H9 (cell line): ENCODE data around the gene DYRK3. TPM values are rescaled to one million over a fixed set of nuclear protein-coding genes. Genes with fewer than 3 reads are reported as not detected.

Experiments
- DNase-seq: peaks from one replicate; pipeline ENCODE4 v3.0.0-alpha.2; 2017
- H2AFZ ChIP-seq: one replicate; pipeline ENCODE4 v1.6.1; 2013; ENCODE audit warnings: mild to moderate bottlenecking, low read length, control low read depth, moderate library complexity
- H2AK5ac ChIP-seq: 2 replicates; pipeline ENCODE4 v1.6.1; 2013; ENCODE audit warnings: low read length, control low read depth, mixed read lengths; ENCODE audit not compliant: insufficient read length
- H2BK120ac ChIP-seq: one replicate; pipeline ENCODE4 v1.6.1; 2013; ENCODE audit warnings: low read depth, mild to moderate bottlenecking, low read length, control low read depth, inconsistent platforms; ENCODE audit not compliant: poor library complexity, severe bottlenecking
- H2BK12ac ChIP-seq: 2 replicates; pipeline ENCODE4 v1.6.1; 2013; ENCODE audit warnings: low read length, control low read depth, mixed read lengths, low read depth; ENCODE audit not compliant: insufficient read length
- H2BK15ac ChIP-seq: 2 replicates; pipeline ENCODE4 v1.6.1; 2013; ENCODE audit warnings: low read depth, low read length, control low read depth
- H2BK20ac ChIP-seq: one replicate; pipeline ENCODE4 v1.6.1; 2013; ENCODE audit warnings: low read depth, mild to moderate bottlenecking, low read length, control low read depth, inconsistent platforms; ENCODE audit not compliant: poor library complexity, severe bottlenecking
- H2BK5ac ChIP-seq: 2 replicates; pipeline ENCODE4 v1.6.1; 2013; ENCODE audit warnings: low read length, control low read depth, mixed read lengths; ENCODE audit not compliant: insufficient read length
- H3K14ac ChIP-seq: 2 replicates; pipeline ENCODE4 v1.6.1; 2013; ENCODE audit warnings: low read length, control low read depth; ENCODE audit not compliant: insufficient read depth
- H3K18ac ChIP-seq: 2 replicates; pipeline ENCODE4 v1.6.1; 2013; ENCODE audit warnings: low read depth, mild to moderate bottlenecking, mixed read lengths, low read length, control low read depth; ENCODE audit not compliant: insufficient read length
- H3K23ac ChIP-seq: 2 replicates; pipeline ENCODE4 v1.6.1; 2013; ENCODE audit warnings: low read length, control low read depth, mixed read lengths, low read depth; ENCODE audit not compliant: insufficient read length
- H3K23me2 ChIP-seq: 2 replicates; pipeline ENCODE4 v1.6.1; 2013; ENCODE audit warnings: low read depth, mild to moderate bottlenecking, mixed read lengths, low read length, control low read depth; ENCODE audit not compliant: insufficient read length, poor library complexity, severe bottlenecking
- H3K27ac ChIP-seq: 2 replicates; pipeline ENCODE4 v1.5.1; 2013; ENCODE audit warnings: low read length, control low read depth, mixed read lengths, low read depth; ENCODE audit not compliant: insufficient read length
- H3K27me3 ChIP-seq: 2 replicates; pipeline ENCODE4 v1.6.1; 2013; ENCODE audit warnings: low read length, control low read depth, inconsistent platforms; ENCODE audit not compliant: insufficient read depth
- H3K4ac ChIP-seq: 2 replicates; pipeline ENCODE4 v1.6.1; 2013; ENCODE audit warnings: low read depth, mild to moderate bottlenecking, control low read depth, inconsistent platforms, low read length, moderate library complexity
- H3K4me1 ChIP-seq: 2 replicates; pipeline ENCODE4 v1.6.1; 2013; ENCODE audit warnings: low read length, control low read depth, inconsistent platforms; ENCODE audit not compliant: insufficient read depth
- H3K4me2 ChIP-seq: 2 replicates; pipeline ENCODE4 v1.6.1; 2013; ENCODE audit warnings: low read length, control low read depth, mixed read lengths; ENCODE audit not compliant: insufficient read length, insufficient read depth
- H3K56ac ChIP-seq: 2 replicates; pipeline ENCODE4 v1.6.1; 2013; ENCODE audit warnings: low read depth, mild to moderate bottlenecking, mixed read lengths, low read length, control low read depth; ENCODE audit not compliant: insufficient read length
- H3K79me1 ChIP-seq: 2 replicates; pipeline ENCODE4 v1.6.1; 2013; ENCODE audit warnings: low read depth, mild to moderate bottlenecking, moderate library complexity, low read length, control low read depth, inconsistent platforms; ENCODE audit not compliant: insufficient read depth, poor library complexity, severe bottlenecking
- H3K79me2 ChIP-seq: 2 replicates; pipeline ENCODE4 v1.6.1; 2013; ENCODE audit warnings: low read length, control low read depth, inconsistent platforms; ENCODE audit not compliant: insufficient read depth
- H3K9ac ChIP-seq: 2 replicates; pipeline ENCODE4 v1.6.1; 2013; ENCODE audit warnings: low read length, control low read depth, mixed read lengths; ENCODE audit not compliant: insufficient read length; ENCODE audit errors: extremely low read depth
- H3K9me3 ChIP-seq: one replicate; pipeline ENCODE4 v1.6.1; 2013; ENCODE audit warnings: low read depth, low read length, inconsistent platforms; ENCODE audit not compliant: control insufficient read depth
- H3T11ph ChIP-seq: one replicate; pipeline ENCODE4 v1.6.1; 2013; ENCODE audit warnings: mild to moderate bottlenecking, low read length, control low read depth, inconsistent platforms
- H4K20me1 ChIP-seq: one replicate; pipeline ENCODE4 v1.6.1; 2013; ENCODE audit not compliant: control insufficient read depth, insufficient read length, insufficient read depth
- H4K5ac ChIP-seq: 2 replicates; pipeline ENCODE4 v1.6.1; 2013; ENCODE audit warnings: low read depth, mild to moderate bottlenecking, mixed read lengths, low read length, control low read depth; ENCODE audit not compliant: insufficient read length
- H4K8ac ChIP-seq: replicated peaks from 2 replicates; pipeline ENCODE4 v1.6.1; 2013; ENCODE audit warnings: low read length, control low read depth, mixed read lengths, low read depth; ENCODE audit not compliant: insufficient read length
- H4K91ac ChIP-seq: 2 replicates; pipeline ENCODE4 v1.6.1; 2013; ENCODE audit warnings: low read depth, mild to moderate bottlenecking, moderate library complexity, mixed read lengths, low read length, control low read depth; ENCODE audit not compliant: insufficient read length
- H3K27ac Mint-ChIP-seq, 3 experiments: 2 replicates in 2 of 3; 3 replicates in 1 of 3; pipeline ENCODE4 v1.8.0; 2020 to 2021; ENCODE audit warnings: mixed read lengths in 3 of 3, mild to moderate bottlenecking in 1 of 3, moderate library complexity in 1 of 3
- H3K27me3 Mint-ChIP-seq: 2 replicates; pipeline ENCODE4 v1.8.0; 2021; ENCODE audit warnings: low read depth, mild to moderate bottlenecking, moderate library complexity, mixed read lengths
- H3K36me3 Mint-ChIP-seq, 3 experiments: 2 replicates in 2 of 3; 3 replicates in 1 of 3; pipeline ENCODE4 v1.8.0; 2020 to 2021; ENCODE audit warnings: low read depth in 3 of 3, mixed read lengths in 3 of 3; ENCODE audit not compliant: insufficient read depth in 1 of 3
- H3K4me1 Mint-ChIP-seq, 2 experiments: 2 replicates each; pipeline ENCODE4 v1.8.0; 2020; ENCODE audit warnings: mixed read lengths in 2 of 2
- H3K4me3 Mint-ChIP-seq, 2 experiments: 2 replicates in 1 of 2; 3 replicates in 1 of 2; pipeline ENCODE4 v1.8.0; 2020 to 2021; ENCODE audit warnings: mild to moderate bottlenecking in 2 of 2, mixed read lengths in 2 of 2, moderate library complexity in 1 of 2
- H3K9me3 Mint-ChIP-seq, 2 experiments: 2 replicates in 1 of 2; 3 replicates in 1 of 2; pipeline ENCODE4 v1.8.0; 2020; ENCODE audit warnings: mild to moderate bottlenecking in 2 of 2, mixed read lengths in 2 of 2, moderate library complexity in 1 of 2
- CTCF ChIP-seq: fragments of 200-600 bp; sonication (generic); conservative IDR thresholded peaks from 3 replicates; pipeline ENCODE4 v1.8.0; 2021; ENCODE audit warnings: antibody characterized with exemption, mild to moderate bottlenecking
- WGBS: extraction: QIAGEN DNeasy Blood & Tissue Kit; methylation state at CpG from one replicate; pipeline ENCODE4 v1.1.7; 2013; ENCODE audit warnings: missing lambda C conversion rate, low lambda C conversion rate, mixed read lengths; ENCODE audit not compliant: insufficient read length; ENCODE audit errors: extremely low coverage; 5-methylcytosine and 5-hydroxymethylcytosine counted together
- total RNA-seq: library from RNA; stranded (reverse); gene quantifications from 2 replicates; pipeline ENCODE4 v1.2.1, GENCODE V29; 2021

Gene DYRK3
- total RNA-seq, 1 experiment from 2014 or later: 4.7 TPM

DNA sequence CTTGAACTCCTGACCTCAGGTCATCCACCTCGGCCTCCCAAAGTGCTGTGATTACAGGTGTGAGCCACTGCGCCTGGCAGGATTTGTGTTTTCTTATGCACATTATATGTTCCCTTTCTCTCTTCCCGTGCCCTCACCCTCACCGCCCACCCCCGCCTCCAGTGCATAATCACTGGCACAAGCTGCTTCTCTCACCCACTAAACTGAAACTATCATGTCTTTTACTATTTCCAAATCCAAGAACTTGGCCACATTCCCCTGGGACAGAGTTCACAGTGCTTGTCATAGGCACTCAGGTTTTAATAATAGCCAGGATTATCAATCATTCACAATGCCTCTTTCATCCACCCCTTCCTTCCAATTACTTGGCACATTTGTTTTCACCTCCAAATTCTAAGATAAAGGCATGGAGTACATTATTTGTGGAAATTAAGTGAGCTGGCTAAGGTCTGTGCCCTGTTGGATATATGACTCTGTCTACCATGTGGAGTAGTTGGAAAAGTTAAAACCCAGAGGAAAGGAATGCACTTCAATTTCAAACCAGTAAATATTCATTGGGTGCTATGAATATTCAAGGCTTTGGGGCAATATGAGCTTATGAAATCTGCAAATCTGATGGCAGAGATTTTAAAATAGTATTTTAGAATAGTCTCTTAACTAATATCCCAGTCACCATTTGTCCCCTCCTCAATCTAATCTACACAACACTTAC, 31.8 kb downstream of the DYRK3 start:
- no peak overlapping the region for H4K91ac ChIP-seq
- H2AFZ ChIP-seq: no peak overlapping the region
- peaks cover 4 to 6% of the 10 kb centered on the region in 2 experiments for H3K4me1 Mint-ChIP-seq
- DNase-seq: no peak
- no peak overlapping the region for H3T11ph ChIP-seq
- no peak overlapping the region for H2AK5ac ChIP-seq
- no peak overlapping the region for H3K23ac ChIP-seq
- no peak overlapping the region for H3K14ac ChIP-seq
- H4K8ac ChIP-seq: no peak overlapping the region
- H3K27ac ChIP-seq: no peak overlapping the region
- H4K20me1 ChIP-seq: no peaks in the 10 kb centered on the region
- no peaks in the 10 kb centered on the region for H3K36me3 Mint-ChIP-seq
- no peak for TF ChIP-seq CTCF
- no peaks in the 10 kb centered on the region for H3K9me3 ChIP-seq
- no peaks in the 10 kb centered on the region for H3K79me1 ChIP-seq
- no peaks in the 10 kb centered on the region for H3K9me3 Mint-ChIP-seq
- H2BK15ac ChIP-seq: no peak overlapping the region
- H2BK5ac ChIP-seq: no peak overlapping the region
- no peak overlapping the region for H3K18ac ChIP-seq
- no peaks in the 10 kb centered on the region for H3K4me1 ChIP-seq
- peaks cover 3% of the 10 kb centered on the region for H3K23me2 ChIP-seq
- H3K27ac Mint-ChIP-seq: no peak overlapping the region
- peaks cover 44% of the 10 kb centered on the region for H3K27me3 Mint-ChIP-seq
- H3K9ac ChIP-seq: no peak overlapping the region
- H2BK12ac ChIP-seq: no peak overlapping the region
- no peak overlapping the region for H3K4me3 Mint-ChIP-seq
- H3K79me2 ChIP-seq: no peaks in the 10 kb centered on the region
- no peak overlapping the region for H3K4ac ChIP-seq
- WGBS: no CpG with 5 or more reads among the region's 5 CpGs
- H3K4me2 ChIP-seq: no peak overlapping the region
- H2BK20ac ChIP-seq: no peak overlapping the region
- H3K56ac ChIP-seq: no peak overlapping the region
- no peak overlapping the region for H2BK120ac ChIP-seq
- H3K27me3 ChIP-seq: peaks cover 5% of the 10 kb centered on the region; the same call in 1 of the 2 replicates
- no peak overlapping the region for H4K5ac ChIP-seq
